AG09309 (cell line): ENCODE measurements around the gene DLST.

Experiments
- DNase-seq: peaks from one replicate; pipeline ENCODE4 v3.0.0-alpha.2; 2010; ENCODE audit warnings: low read depth
- H3K4me3 ChIP-seq: 2 replicates; pipeline ENCODE4 v1.5.1; 2011; ENCODE audit warnings: mild to moderate bottlenecking, low read depth, low read length, moderate library complexity; ENCODE audit not compliant: control insufficient read depth
- CTCF ChIP-seq: IDR thresholded peaks from 2 replicates; pipeline ENCODE4 v1.5.1; 2011; ENCODE audit warnings: mild to moderate bottlenecking, low read depth, low read length, inconsistent platforms; ENCODE audit not compliant: insufficient read depth, control insufficient read depth; ENCODE audit errors: missing control alignments

DLST gene

GRCh38 chr14:74909501-74909900 lies 27.8 kb downstream of the DLST start:
- DNase-seq = no peak
- no peak for TF ChIP-seq CTCF
- H3K4me3 ChIP-seq = no peak overlapping the region

DNA sequence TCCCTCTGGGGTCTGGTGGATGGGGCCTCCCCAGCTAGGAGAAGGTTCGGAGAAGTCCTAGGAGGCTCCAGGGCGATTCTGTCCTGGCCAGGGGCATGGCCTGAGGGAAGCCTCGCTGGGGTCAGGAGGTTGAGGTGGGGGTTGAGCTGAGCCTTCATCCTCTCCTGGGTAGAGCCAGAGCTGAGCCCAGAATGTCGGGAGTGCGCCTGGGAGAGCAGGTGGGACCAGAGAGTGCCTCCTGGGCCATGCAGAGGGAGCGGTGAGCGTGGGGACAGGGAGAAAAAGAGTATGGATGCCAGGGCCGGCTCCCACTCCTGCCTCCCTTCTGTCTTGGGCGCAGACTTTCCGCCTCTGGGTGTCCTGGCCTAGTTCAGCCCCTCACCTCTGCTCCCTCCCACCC lies 28.2 kb downstream of the DLST start:
- no peak for DNase-seq
- no peak for TF ChIP-seq CTCF
- no peak overlapping the region for H3K4me3 ChIP-seq

DNA sequence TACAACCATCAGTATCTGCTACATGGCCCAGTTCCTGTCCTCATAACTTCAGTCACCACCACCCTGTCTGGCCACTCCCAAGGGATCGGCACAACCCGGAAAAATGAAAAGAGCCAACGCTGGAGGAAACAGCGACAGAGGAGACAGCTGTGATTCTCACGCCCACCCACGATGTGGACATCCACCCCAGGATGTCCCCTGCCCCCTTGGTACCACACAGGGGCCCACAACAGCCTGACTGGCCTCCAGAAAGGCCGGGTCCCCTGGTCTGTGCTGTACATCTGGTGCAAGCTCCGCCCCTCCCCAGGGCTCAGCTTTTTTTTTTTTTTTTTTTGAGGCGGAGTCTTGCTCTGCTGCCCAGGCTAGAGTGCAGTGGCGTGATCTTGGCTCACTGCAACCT lies 28.8 kb downstream of the DLST start:
- no peak for TF ChIP-seq CTCF
- no peak overlapping the region for H3K4me3 ChIP-seq
- DNase-seq = no peak

DNA sequence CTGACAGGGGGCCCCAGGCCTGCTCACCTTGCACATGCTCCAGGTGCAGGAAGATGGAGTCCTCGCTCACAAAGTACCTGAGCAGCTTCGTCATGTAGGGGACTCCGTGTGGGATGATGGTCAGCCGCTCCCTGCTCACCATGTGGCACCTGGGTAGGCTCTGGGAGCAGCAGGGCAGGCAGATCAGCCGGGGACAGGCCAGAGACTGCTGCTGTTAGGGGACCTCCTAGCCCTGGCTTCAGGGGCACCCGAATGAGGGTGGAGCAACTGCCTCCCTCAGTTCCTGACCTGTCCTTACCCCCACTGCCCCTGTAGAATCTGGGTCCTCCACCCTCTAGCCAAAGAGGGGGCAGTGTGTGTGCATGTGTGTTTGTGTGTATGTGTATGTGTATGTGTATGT lies 29.5 kb downstream of the DLST start:
- TF ChIP-seq CTCF = no peak
- no peak overlapping the region for H3K4me3 ChIP-seq
- DNase-seq = no peak

DNA sequence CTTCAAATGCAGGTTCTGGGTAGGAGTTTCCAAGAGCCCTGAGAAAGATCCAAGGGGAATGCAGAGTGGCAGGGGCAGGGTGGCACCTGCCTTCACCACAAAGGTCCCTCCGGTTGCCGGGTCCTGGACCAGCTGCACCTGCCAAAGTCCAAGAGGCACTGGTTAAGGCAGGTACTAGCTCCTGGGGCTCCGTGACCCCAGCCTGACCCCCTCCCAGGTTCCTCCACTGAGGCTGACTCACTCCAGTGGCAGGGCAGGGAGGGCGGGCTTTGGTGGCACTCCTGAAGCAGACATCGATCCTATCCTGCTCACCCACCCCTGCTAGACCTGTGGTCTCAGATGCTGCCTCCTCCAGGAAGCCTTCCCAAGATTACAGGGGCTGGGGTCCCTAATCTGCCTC lies 30.0 kb downstream of the DLST start:
- DNase-seq = no peak
- TF ChIP-seq CTCF = no peak
- no peak overlapping the region for H3K4me3 ChIP-seq

- no peak overlapping the region for H3K4me3 ChIP-seq
- no peak for DNase-seq
- no peak for TF ChIP-seq CTCF
Measured at GRCh38 chr14:74912111-74912510, 30.4 kb downstream of the DLST start.

- no peak for TF ChIP-seq CTCF
Measured at GRCh38 chr14:74912801-74913200, 31.1 kb downstream of the DLST start.

More at GRCh38 chr14:74912801-74913200, 31.1 kb downstream of the DLST start:
- H3K4me3 ChIP-seq = no peak overlapping the region
- no peak for DNase-seq
